ENCODE results near the gene MAPK8IP3.

MAPK8IP3 gene

DNA sequence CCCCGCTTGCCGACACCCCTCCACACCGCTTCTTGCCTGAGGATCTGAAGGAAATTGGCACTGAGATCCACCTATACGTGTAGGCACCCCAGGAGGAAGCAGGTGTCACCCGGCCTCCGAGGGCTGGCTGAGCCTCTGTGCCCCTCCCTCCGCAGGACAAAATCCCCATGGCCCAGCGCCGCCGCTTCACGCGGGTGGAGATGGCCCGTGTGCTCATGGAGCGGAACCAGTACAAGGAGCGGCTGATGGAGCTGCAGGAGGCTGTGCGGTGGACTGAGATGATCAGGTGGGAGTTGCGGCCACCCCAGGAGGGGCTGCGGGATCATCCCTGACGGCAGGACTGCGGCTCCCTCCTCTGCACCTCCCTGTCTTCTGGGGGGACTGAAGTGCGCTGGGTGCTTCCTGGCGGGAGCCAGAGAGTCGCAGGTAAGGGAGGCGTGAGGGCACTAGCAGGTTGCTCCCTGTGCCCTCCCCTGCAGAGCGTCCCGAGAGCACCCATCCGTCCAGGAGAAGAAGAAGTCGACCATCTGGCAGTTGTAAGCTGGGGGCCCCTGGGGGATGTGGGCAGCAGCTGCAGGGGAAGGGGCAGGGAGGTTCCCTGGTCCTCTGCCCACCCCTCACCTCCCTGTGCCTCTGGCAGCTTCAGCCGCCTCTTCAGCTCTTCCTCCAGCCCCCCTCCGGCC is 56.3 kb downstream of the MAPK8IP3 start:
- no peak for DNase-seq
- no peak for TF ChIP-seq GATA1 (IDR thresholded peaks at IDR 0.05; ENCODE audit: low read depth, low read length)
- TF ChIP-seq POLR2A (IDR thresholded peaks at IDR 0.05; ENCODE audit: low read length): no peak

DNA sequence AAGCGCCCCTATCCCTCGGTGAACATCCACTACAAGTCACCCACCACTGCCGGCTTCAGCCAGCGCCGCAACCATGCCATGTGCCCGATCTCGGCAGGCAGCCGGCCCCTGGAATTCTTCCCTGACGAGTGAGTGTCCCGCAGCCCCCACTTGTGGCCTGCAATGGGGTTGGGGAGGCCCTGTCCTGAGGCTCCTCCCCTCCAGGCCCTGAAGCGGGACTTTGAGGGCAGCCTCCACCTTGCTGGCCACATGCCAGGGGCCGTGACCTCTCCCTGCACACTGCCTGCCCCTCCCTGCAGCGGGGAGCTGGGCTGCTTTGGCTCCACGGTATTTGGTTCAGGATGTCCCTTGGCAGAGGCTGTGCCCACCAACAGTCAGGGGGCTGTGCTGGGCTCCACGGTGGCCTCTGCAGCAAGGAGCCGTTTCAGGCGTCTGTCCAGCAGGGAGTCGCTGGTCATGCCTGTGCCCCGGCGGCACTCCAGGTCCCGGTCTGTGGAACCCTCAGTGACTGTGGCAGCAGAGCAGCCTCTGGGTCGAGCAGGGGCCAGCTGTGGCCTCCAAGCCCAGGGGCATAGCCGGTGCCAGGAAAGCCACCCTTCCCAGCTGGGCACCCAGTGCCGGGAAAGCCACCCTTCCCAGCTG is 57.0 kb downstream of the MAPK8IP3 start:
- no peak for DNase-seq
- TF ChIP-seq POLR2A (IDR thresholded peaks at IDR 0.05; ENCODE audit: low read length) (no peak), GATA1 (IDR thresholded peaks at IDR 0.05; ENCODE audit: low read depth, low read length) (no peak)

DNA sequence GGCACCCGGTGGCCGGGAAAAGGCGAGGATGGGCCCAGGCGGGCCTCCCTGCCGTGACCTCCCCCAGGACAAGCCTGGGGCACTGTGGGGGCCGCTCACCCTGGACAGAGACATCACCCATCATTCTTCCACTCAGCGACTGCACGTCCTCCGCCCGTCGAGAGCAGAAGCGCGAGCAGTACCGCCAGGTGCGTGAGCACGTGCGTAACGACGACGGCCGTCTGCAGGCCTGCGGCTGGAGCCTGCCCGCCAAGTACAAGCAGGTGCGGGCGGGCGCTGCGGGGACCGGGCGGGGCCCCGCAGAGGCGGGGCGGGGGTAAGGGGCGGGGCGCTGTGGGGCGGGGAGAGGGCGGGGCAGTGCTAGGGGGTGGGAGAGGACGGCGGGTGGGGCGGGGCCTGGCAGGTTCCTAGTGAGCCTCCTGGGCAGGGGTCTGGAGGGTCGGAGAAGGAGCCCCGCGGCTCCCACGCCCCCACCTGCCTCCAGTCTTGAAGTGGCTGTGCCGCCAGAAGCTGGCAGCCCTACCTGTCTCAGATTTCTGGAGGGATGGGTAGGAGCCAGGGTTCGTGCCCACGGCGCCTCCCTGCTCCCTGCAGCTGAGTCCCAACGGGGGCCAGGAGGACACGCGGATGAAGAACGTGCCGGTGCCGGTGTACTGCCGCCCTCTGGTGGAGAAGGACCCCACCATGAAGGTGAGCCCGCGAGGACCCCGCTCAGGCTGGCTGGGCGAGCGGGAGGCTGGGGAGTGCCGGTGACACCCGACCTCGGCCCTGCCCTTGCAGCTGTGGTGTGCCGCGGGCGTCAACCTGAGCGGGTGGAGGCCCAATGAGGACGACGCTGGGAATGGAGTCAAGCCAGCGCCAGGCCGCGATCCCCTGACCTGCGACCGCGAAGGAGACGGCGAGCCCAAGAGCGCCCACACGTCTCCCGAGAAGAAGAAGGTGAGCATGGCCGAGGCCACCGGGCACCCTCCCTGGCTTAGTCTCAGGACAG is 57.8 kb downstream of the MAPK8IP3 start:
- TF ChIP-seq GATA1 (IDR thresholded peaks at IDR 0.05; ENCODE audit: low read depth, low read length) (no peak), POLR2A (IDR thresholded peaks at IDR 0.05; ENCODE audit: low read length) (no peak)
- peak; percentile 30 to 38 for DNase-seq

DNA sequence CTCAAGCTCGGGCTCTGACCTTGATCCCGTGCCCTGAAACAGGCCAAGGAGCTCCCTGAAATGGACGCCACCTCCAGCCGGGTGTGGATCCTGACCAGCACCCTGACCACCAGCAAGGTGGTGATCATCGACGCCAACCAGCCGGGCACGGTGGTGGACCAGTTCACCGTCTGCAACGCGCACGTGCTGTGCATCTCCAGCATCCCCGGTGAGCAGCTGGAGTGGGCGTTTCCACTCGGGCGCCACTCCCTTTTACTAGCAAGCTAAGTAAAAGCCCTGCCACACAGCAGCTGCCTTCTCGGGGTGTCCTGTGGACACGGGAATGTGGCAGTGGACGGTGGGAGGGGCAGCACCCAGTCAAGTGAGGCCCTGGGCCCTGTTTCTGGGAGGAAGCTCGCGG is 59.0 kb downstream of the MAPK8IP3 start:
- TF ChIP-seq POLR2A (IDR thresholded peaks at IDR 0.05; ENCODE audit: low read length): no peak
- no peak for TF ChIP-seq GATA1 (IDR thresholded peaks at IDR 0.05; ENCODE audit: low read depth, low read length)
- DNase-seq: no peak

DNA sequence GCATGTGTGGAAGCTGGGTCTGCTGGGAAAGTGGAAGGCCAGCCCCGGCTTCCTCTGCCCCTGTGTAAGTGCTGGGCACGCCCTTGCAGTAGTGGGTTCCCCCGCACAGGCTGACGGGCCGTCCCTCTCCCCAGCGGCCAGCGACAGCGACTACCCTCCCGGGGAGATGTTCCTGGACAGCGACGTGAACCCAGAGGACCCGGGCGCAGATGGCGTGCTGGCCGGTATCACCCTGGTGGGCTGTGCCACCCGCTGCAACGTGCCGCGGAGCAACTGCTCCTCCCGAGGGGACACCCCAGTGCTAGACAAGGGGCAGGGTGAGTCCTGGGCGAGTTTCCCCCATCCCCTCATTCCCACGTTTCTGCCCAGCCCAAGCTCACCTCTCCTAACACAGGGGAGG is 59.8 kb downstream of the MAPK8IP3 start:
- TF ChIP-seq GATA1 (IDR thresholded peaks at IDR 0.05; ENCODE audit: low read depth, low read length): no peak
- no peak for TF ChIP-seq POLR2A (IDR thresholded peaks at IDR 0.05; ENCODE audit: low read length)
- DNase-seq: no peak

DNA sequence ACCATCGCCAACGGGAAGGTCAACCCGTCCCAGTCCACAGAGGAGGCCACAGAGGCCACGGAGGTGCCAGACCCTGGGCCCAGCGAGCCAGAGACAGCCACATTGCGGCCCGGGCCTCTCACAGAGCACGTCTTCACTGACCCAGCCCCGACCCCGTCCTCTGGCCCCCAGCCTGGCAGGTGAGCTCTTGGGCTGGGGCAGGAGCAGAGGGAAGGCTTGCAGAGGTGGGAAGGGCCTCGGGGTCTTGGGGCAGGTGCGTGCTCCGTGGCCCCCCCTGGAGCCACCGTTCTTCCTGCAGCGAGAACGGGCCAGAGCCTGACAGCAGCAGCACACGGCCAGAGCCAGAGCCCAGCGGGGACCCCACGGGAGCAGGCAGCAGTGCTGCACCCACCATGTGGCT is 60.2 kb downstream of the MAPK8IP3 start:
- TF ChIP-seq GATA1 (IDR thresholded peaks at IDR 0.05; ENCODE audit: low read depth, low read length): no peak
- TF ChIP-seq POLR2A (IDR thresholded peaks at IDR 0.05; ENCODE audit: low read length): no peak
- no peak for DNase-seq

DNA sequence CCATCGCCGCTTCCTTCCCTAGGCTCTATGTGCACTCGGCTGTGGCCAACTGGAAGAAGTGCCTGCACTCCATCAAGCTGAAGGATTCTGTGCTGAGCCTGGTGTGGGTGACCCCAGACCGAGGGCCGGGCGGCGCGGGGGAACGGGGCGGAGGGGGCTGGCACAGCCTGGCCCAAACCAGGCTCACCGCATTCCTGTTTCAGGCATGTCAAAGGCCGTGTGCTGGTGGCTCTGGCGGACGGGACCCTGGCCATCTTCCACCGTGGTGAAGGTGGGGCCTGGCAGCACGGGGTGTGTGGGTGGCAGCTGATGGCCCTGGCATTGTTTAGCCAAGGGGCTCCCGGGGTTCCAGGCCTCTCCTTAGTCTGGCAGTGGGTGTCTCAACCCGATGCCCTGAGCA is 60.7 kb downstream of the MAPK8IP3 start:
- no peak for DNase-seq
- TF ChIP-seq GATA1 (IDR thresholded peaks at IDR 0.05; ENCODE audit: low read depth, low read length) (no peak), POLR2A (IDR thresholded peaks at IDR 0.05; ENCODE audit: low read length) (no peak)

DNA sequence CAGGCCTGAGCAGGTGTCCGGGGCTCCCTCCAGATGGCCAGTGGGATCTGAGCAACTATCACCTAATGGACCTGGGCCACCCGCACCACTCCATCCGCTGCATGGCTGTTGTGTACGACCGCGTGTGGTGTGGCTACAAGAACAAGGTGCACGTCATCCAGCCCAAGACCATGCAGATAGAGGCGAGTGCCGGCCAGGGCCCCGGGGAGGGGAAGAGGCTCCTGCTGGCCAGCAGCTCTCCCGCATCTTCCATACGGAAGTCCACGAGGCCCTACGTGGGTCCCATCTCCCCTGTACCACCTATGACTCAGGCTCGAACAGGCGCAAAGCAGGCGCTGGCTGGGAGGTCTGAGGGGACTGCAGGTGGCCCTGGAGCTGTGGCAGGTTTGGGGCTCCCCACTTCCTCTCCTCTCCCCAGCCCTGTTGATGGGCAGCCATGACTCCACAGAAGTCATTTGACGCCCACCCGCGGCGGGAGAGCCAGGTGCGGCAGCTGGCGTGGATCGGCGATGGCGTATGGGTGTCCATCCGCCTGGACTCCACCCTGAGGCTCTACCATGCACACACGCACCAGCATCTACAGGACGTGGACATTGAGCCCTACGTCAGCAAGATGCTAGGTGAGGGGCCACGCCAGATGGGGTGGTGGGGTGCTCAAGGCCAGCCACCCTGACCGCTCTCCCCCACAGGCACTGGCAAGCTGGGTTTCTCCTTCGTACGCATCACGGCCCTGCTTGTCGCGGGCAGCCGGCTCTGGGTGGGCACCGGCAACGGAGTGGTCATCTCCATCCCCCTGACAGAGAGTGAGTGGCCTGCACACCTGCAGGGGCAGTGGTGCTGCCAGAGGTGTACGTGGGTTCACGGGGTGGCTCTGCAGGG is 61.4 kb downstream of the MAPK8IP3 start:
- TF ChIP-seq GATA1 (IDR thresholded peaks at IDR 0.05; ENCODE audit: low read depth, low read length) (no peak), POLR2A (IDR thresholded peaks at IDR 0.05; ENCODE audit: low read length) (no peak)
- no peak for DNase-seq

DNA sequence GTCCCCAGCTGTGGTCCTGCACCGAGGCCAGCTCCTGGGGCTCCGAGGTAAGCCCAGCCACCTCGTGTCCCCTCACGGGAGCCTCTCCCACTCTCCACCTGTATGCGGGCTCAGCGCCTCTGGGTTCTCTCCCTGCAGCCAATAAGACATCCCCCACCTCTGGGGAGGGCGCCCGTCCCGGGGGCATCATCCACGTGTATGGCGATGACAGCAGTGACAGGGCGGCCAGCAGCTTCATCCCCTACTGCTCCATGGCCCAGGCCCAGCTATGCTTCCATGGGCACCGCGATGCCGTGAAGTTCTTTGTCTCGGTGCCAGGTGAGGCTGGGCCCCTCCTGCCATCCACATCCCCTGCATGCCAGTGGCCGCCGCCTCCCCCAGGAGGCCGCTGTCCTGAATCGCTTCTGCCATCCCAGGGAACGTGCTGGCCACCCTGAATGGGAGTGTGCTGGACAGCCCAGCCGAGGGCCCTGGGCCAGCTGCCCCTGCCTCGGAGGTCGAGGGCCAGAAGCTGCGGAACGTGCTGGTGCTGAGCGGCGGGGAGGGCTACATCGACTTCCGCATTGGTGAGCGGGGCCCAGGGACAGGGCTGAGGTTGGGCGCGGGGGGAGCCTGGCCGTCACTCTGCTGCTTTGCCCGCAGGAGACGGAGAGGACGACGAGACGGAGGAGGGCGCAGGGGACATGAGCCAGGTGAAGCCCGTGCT is 62.2 kb downstream of the MAPK8IP3 start:
- no peak for TF ChIP-seq GATA1 (IDR thresholded peaks at IDR 0.05; ENCODE audit: low read depth, low read length)
- no peak for TF ChIP-seq POLR2A (IDR thresholded peaks at IDR 0.05; ENCODE audit: low read length)
- no peak for DNase-seq

DNA sequence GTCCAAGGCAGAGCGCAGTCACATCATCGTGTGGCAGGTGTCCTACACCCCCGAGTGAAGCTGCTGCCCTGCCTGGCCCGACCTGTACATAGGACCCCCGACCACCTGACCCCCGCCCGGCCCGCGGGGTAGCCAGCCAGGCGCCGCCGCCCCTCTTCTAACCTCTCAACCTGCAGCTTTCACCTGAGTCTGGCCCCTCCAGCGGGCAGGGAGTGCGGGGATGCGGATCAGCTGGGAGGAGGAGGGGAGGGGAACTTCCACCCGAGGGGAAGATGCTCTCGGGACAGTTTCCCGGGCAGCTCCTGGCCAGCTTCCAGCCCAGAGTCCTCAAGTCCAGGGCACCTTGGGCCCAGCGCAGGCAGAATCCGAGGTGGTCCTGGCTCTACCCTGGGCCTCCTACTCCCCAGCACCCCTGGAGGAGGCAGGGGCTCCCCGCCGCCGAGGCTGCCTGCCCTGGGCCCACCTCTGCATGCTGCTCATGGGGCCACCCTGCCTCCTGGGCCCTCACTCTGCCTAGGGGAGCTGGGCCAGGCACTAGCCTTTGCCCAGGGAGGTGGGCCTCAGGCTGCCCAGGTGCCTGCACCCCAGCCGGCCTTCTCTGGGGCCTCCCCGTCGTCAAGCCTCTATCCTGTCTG is 62.9 kb downstream of the MAPK8IP3 start:
- DNase-seq: no peak
- no peak for TF ChIP-seq GATA1 (IDR thresholded peaks at IDR 0.05; ENCODE audit: low read depth, low read length)
- TF ChIP-seq POLR2A (IDR thresholded peaks at IDR 0.05; ENCODE audit: low read length): no peak

DNA sequence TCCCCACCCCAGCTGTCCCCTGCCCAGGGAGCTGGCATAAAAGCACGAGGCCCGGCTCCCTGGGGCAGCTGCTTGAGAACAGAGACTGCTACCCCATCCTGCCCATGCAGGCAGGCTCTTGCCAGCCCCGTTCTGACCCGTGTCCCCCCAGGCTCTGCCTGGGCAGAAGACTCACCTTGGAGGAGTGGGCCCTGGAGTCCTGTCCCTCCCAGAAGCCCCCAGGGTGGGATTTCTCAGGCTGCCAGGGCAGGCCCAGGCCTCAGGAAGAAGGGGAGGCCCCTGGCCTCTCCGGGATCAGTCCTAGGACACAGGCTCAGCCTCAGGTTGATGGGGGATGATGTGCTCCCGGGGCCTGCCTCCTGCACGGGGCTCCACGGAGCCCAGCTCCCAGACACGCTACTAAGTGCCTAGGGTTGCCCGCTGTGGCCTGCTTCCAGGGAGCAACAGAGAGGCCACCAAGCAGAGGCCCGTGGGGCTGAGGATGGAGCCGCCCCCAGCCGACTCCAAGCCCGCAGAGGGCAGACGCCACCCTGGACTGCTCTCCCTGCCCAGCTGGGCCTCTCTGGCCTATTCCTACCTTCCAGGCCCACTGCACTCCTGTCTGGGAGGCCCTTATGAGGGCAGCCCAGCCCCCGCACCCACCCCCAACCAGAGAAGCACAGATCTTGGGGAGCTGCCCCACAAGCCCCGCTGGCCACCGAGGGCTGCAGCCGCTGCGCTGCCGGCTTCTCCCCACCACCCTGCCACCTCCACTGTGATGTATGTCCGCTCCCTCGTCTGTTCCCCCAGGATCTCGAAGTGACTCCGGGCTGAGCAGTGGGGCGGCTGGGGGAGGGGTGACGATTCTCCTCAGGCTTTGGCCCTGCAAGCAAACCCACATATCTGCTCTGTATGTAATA is 63.7 kb downstream of the MAPK8IP3 start:
- TF ChIP-seq GATA1 (IDR thresholded peaks at IDR 0.05; ENCODE audit: low read depth, low read length) (no peak), POLR2A (IDR thresholded peaks at IDR 0.05; ENCODE audit: low read length) (no peak)
- no peak for DNase-seq

All from erythroblast (primary cell).